ENCODE measurements around the gene STK10.
A peak's percentile ranks its signal among the peaks of the same experiment; 100 is the strongest.

STK10 gene

DNA sequence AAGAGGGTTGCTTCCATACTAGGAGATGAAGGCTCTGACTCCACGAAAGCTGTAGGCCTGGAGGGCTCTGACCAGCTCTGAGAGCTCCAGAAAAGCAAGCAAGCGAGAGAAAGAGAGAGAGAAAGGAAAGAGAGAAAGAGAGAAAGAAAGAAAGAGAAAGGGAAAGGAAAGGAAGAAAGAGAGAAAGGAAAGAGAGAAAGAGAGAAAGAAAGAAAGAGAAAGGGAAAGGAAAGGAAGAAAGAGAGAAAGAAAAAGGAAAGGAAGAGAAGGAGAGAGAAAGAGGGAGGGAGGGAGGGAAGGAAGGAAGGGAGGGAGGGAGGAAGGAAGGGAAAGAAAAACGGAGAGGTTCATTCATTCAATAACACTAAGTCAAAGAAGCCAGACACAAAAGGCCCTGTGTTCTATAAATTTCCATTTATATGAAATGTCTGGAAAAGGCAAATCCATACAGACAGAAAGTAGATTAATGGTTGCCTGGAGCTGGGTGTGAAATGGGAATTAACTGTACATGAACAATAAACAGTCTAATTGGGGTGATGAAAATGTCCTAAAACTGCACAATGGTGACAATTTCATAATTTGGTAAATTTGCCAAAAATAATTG lies 1.8 kb upstream of the STK10 start:
- DNase-seq (ENCODE audit: low read depth in 3 of 3), result no peak

DNA sequence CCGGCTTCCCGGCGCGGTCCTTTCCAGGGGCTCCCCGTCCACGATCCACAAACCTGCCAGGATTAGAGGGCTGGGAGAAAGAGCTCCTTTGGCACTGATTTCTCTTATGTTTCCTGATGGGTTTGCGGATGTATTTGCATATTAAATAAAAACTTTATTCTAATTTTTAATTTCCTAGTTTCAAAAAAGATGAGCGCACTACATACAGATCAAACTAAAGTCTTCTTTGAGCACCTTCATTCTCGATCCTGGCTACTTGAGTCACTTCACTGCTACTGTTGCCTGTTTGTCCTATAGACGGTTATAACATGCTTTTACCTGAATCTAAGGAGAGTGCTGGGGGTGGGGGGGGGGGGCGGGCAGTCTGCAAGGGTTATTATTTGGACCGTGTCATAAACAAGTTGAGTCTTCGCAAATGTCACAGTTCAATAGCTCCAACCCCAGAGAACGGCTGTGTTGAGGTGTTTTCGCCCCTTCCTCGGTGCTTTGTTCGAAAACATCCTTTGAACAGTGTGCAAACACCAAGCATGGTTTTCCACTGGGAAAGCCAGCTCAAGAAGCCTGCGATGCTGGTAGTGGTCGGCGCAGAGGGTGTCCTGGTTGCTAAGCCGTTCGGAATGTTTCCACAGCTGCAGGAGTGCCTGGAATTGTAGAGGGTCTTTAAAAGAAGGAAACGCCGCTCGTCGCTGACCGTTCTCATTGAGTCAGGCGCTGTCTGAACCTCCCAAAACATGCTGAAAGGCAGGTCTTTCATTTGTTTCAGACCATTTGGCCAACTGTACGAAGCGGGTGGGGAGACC lies 1.1 kb upstream of the STK10 start:
- DNase-seq (ENCODE audit: low read depth in 3 of 3), result no peak

DNA sequence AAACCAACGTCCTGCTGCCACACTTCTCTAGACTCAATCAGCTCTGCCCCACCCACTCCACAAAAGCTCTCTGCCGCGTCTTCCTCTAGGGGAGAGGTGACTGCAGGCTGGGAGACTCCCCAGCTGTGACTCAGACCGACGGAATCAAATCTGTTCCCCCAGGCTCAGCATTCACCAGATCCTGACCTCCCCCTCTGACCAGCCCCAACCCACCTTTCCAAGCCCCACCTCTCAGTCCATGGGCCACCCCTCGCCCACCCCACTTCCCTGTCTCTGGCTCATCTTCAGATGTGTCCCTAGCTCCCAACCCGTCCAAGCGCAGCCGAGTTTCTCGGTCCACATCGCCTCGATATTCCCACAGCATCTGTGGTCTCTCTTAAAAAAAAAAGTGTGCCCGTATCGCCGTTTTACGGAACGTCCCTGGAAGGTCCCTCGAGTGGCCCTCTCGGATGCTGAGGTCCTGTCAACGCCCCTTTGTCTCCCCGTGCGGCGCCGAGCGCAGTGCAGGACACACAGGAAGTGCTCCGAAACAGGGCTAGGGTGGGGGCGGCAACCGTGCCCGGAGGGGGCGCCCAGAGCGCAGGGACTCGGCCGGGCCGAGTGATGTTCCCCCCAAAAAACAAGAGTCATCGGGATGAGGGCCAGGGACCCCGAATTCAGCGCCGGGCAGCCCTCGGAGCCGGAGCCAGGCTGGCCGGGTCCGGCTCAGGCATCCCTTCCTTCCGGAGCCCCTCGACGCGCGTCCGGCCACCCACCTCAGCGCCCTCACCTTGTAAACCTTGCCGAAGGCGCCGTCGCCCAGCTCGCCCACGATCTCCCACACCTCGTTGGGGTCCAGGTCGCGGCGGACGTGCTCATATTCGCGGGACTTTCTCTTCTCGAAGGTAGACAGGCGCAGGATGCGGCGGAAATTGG lies 649 bp downstream of the STK10 start:
- peak in 1 of 3 experiments; percentile 57 for DNase-seq (ENCODE audit: low read depth in 3 of 3)

DNA sequence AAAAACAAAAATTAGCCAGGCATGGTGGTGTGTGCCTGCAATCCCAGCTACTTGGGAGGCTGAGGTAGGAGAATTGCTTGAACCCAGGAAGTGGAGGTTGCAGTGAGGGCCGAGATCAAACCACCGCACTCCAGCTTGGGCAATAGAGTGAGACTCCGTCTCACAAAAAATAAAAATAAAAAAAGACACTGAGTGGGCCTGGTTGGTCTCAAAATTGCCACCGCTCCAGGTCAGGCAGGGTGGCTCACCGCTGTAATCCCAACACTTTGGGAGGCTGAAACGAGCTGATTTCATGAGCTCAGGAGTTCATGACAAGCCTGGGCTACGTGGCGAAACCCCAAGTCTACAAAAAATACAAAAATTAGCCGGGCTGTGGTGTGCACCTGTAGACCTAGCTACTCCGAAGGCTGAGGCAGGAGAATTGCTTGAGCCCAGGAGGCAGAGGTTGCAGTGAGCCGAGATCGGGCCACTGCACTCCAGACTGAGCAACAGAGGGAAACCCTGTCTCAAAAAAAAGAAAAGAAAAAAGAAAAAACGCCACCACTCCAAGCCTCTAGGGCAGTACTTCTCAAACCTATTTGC lies 1.8 kb downstream of the STK10 start:
- DNase-seq (ENCODE audit: low read depth in 3 of 3), result no peak

DNA sequence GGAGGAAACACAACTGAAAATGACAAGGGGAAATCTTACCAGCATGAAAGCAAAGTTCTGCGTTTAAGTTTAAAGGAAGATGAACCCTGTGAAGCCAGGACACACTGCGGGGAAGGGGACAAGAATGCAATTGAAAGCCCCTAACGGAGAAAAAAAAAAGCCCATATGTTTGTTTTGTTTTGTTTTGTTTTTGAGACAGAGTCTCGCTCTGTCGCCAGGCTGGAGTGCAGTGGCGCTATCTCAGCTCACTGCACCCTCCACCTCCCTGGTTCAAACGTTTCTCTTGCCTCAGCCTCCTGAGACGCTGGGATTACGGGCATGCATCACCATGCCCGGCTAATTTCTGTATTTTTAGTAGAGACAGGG lies 2.9 kb downstream of the STK10 start:
- no peak for DNase-seq (ENCODE audit: low read depth in 3 of 3)

DNA sequence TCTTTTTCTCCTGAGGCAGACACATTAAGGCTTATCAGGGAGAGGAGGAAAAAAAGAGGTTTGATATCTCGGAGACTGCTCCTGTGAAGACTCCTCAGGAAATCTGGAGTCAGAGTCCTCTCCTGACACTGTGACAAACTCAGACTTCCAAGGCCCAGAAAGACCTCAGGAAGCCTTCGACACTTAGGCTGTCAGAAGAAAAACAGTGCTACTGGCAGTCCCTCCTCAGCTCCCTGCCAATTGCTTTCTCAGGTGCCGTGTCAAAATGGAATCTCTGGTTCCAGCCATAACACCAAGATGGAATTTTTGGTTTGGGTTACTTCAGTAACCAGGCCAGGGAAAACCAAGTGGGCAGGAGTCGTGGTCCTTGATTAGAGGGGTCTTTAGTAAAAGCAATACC lies 4.1 kb downstream of the STK10 start:
- no peak for DNase-seq (ENCODE audit: low read depth in 3 of 3)

DNA sequence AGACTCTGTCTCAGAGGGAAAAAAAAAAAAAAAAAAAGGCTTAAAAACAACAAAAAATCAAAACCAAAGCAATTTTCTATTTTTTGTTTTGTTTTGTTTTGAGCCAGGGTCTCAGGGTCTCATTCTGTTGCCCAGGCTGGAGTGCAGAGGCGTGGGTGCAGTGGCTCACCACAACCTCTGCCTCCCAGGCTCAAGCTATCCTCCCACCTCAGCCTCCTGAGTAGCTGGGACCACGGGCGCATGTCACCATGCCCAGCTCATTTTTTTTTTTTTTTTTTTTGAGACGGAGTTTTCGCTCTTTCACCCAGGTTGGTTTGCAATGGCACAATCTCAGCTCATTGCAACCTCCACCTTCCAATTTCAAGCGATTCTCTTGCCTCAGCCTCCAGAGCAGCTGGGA lies 5.7 kb downstream of the STK10 start:
- DNase-seq (ENCODE audit: low read depth in 3 of 3), result no peak

DNA sequence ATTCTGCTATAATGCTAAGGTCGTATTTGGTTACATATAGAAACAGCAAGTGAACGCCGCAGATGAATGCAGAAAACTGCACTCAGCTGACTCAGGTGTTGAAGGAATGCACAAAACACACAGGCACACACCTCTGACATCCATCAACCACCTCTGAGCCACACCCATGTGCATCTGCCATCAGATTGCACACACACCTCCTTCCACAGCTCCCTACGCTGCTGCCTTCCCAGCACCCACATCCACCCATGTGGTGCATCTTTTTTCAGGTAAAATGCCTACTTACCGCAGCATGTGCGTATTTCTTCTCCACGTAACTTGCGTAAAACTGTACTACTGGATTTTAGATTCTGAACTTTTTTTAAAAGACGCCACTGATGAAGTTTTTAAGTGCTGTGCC lies 7.1 kb downstream of the STK10 start:
- DNase-seq (ENCODE audit: low read depth in 3 of 3), result no peak

DNA sequence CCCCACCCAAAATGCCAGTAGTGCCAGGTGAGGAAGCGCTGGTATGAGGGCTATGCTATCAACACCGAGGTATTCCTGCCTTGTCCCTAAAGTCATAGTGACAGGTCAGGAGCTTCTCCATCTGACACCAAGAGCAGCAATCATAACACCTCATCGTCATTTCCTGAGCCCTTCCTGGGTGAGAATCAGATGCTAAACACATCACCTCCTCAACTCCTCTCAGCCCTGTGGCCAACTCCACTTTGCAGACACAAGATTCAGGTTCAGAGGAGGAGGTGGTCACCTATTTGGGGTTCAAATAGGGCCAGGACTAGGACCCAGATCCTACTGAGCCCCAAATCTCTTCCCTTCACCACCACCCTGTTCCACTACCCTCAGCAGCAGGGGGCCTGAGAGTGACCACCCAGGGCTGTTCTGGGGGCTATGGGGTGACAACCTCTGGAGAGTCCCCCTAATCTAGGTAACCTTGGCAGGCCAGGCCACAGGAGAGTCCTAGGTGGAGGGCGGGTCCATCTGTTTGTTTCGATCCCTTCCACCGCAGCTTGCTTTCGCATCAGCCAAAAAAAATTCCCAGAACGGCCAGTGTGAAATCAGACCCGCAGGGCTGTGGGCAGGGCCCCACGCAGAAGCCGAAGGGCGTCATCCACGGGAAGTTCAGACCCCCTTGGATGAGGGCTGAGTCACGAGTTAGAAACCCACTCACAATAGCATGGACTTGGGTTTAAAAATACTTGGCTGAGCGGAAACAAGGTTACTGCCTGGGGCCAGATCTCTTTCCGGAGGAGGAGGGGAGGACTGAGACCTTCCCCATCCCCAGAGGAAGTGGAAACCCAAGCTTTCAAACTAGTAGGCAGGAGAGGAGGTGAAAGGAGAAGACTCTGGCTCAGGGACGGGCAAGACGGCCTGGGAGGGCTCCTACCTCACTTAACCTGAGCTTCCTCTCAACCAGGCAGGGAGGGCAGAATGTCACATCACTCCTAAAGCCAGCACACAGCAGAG lies 8.7 kb downstream of the STK10 start:
- DNase-seq (ENCODE audit: low read depth in 3 of 3), result no peak

DNA sequence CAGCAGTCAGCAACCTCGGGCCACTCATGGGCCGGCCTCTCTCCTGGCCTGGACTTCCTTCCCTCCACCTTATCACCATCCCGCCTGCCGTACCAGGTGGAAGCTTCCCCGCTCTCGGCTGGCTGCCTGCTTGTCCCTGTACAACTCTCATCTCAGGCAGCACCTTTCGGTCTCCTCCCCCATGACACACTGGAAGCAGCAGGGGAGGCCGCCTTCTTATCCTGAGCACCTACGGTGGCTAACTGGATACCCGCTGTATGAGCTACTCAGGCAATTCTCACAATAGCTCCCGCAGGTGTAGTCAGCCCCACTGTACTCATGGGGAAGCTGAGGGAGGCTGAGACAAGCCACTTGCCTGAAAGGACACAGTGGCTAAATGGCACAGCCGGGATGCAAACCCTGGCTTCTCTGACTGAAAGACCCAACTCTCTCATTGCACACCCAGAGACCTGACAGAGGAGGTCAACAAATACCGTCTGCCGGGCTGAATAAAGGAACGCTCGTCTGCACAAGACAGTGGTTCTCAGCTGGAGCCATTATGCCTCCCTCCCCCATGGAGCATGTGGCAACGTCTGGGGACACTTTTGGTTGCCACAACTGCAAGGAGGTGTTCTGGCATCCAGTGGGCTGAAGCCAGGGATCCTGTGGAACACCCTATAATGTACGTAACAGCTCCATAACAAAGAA lies 9.6 kb downstream of the STK10 start:
- DNase-seq (ENCODE audit: low read depth in 3 of 3), result no peak

DNA sequence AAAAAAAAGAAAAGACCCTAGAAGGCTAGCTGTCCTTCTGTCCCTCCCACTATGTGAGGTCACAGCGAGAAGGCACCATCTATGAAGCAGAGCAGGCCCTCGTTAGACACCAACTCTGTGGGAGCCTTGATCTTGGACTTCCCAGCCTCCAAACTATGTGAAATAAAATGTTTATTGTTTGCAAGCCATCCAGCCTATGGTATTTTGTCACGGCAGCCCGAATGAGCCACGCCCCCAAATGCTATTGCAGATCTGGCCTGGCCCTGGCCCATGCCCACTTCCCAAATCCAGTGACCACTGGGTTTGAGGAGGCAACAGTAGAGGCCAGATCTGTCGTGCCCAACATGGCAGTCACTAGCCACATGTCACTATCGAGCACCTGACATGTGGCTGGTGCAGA lies 10.8 kb downstream of the STK10 start:
- DNase-seq (ENCODE audit: low read depth in 3 of 3), result no peak

DNA sequence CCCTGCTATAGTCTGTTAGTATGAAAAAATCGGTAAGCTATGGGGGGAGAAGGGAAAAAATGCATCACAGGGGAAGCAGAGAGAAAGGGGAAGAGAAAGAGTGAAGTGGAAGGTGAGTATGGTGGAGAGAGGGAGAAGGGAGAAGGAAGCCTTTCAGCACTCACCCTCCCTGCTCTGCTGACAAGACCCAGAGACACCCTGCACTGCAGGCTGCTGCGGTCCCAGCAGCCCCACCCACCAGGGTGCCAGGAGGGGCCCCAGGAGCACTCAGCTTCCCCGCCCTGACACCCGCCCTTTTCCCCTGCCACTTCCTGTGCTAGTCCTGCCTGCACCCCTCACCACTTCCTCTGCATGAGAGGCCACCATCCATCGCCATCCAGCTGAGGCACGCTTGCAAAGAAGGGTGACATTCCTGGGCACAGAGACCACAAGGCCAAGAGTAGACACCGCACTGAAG lies 12.7 kb downstream of the STK10 start:
- DNase-seq (ENCODE audit: low read depth in 3 of 3), result peak; percentile 68 to 76 (median 69)

DNA sequence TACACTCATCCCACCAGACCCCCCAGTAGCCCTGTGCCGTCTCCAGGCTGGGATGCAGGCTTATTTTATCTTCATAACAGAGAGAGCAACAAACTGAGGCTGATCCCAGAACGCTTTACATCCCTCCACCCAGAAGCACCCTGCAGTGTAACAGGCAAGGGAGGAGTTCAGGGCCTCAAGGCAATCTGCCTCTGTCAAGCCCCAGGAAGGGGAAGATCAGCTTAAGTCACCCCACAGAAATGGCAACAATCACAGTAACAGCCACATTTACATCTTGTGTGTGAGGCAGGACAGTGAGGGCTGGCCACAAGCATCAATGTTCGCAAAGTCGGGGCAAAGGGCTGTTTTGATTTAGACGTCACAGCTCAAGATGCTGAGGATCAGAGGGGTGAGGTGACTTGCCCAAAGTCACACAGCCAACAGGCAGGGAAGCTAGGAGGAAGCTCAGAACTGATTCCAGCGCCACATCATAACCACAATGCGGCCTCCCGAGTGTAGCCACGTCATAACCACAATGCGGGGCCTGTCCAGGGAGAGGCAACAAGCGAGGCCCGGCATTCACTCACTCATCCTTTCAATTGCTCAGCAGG lies 14.4 kb downstream of the STK10 start:
- no peak for DNase-seq (ENCODE audit: low read depth in 3 of 3)

DNA sequence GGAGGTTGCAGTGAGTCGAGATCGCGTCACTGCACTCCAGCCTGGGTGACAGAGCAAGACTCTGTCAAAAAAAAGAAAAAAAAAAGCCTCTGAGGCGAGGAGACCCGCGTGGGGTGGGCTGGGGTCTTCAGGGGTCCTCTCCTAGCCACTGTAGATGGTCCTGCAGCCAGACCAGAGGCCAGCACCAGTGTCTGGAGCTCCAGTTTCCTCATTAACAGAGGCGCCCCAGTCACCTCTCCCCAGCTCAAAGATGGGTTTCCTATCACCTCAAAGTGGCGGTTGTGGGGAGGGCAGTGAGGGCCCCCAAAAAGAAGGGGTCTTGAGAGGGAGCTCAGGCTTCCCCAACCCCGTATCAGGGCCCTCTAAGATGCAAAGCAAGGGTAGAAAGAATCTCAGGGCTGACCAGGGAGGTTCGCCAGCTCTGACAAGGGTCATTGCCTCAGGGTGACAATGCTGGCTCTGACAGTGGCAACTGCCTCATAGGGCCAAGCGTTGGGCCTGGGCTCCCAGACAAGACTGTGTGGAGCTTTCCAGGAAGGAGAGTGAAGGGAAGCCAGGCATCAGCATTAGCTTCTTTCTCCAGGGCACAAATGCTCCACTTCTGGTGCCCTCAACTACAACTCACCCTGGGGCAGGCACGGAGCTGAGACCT lies 15.0 kb downstream of the STK10 start:
- DNase-seq (ENCODE audit: low read depth in 3 of 3), result no peak

DNA sequence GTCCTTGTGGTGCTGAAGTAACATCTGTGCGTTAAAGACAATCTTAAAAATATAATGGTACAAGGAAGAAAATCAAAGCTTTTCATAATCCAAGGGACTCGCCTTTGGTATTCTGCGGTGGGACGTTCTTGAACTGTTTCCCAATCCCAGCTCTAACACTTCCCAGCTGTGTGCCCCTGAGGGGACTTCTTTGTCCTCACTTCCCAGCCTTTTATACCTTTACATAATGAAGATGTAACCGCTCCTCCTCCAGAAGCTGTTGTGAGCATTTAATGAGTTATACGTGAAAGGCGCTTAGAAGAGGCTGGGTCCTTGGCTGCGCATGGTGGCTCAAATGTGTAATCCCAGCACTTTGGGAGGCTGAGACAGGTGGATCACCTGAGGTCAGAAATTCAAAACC lies 16.9 kb downstream of the STK10 start:
- no peak for DNase-seq (ENCODE audit: low read depth in 3 of 3)

DNA sequence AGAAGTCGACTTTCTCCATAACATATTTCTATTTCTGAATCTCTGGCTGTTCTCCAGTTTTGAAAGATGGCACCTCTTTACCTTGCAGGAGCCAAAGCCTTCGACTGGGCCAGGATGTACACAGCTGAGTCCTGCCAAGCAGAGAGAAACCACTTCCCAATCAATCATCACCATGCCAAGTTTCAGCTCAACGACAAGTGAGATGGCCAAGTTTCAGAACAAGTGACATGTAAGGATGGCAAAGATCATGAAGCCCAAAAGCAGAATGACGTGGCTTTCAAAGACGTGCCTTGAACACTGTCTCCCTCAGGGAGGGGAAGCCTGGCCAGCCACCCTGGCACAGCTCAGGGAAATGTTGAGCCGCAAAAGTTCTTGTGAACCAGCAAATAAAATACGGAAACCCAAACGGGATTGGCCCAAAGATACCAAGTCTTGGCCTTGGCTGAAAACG lies 17.7 kb downstream of the STK10 start:
- DNase-seq (ENCODE audit: low read depth in 3 of 3), result no peak

DNA sequence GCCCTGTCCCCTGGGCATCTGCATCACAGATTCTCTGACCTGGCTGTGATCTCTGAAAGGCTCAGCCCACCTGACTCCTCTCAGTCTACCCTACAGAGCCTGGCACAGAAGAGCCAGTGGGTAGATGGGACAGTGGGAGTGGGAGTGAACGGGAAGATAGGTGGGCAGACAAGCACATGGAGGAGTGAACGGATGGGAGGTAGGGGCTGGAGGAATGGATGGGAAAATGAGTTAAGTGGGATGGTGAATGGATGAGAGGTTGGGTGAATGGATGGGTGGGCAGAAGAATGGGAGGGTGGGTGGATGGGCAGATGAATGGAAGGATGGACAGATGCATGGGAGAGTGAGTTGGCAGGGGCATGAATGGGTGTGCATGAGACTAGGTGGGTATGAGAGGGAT lies 18.8 kb downstream of the STK10 start:
- no peak for DNase-seq (ENCODE audit: low read depth in 3 of 3)

DNA sequence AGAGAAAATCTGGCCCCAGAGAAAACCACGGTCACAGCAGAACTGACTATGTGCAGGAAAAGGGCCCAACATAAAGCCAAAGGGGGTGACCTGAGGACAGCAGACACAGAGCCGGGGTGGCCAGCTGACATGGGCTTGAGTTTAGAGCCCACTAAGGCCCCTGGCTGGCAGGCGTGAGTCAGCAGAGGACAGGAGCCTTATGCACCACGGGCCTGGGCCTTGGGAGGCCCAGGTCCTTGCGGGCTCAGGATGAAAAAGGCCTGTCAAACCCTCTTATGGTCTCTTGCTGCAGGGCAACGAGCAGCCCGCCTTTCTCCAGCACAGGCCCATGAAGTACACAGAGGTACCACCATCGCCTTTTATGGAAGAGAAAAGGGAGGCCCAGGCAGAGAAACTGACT lies 19.7 kb downstream of the STK10 start:
- no peak for DNase-seq (ENCODE audit: low read depth in 3 of 3)

DNA sequence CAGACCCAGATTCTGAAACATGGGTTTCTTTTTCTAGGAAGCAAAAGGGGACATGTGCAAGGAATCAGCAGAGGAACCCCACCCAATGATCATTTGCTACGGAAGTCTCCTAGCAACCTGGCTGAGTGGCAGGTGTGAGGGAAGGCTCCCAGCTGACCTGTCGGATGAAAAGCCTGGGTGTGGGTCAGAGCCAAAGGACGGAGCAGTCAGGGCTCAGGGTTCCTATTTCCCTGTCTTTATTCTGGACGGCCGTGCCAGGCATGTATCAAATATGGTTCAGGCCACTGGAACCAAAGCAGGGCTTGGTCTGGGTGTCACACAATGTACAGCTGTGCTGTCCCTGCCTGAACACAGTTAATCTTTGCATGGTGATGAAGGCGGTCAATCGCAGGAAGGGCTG lies 20.1 kb downstream of the STK10 start:
- no peak for DNase-seq (ENCODE audit: low read depth in 3 of 3)

Measured in stimulated activated CD4-positive, alpha-beta T cell treated with anti-CD3 and anti-CD28 coated beads, TNF-alpha, amount 100 ng/mL, for 4 hours (primary cell).